HCT116 (cell line): ENCODE results near the gene SEZ6L2.

Experiments
- CEBPB ChIP-seq: IDR thresholded peaks from 2 replicates; pipeline ENCODE4 v1.6.1; 2012; ENCODE audit warnings: low read depth
- EGR1 ChIP-seq: IDR thresholded peaks from 2 replicates; pipeline ENCODE4 v1.6.1; 2012; ENCODE audit warnings: low read depth
- EZH2 ChIP-seq: fragments of 200-600 bp; sonication (generic); IDR thresholded peaks from 2 replicates; pipeline ENCODE4 v1.6.1; 2017; ENCODE audit warnings: antibody characterized with exemption, mixed run types
- EZH2phosphoT487 ChIP-seq: fragments of 200-600 bp; IDR thresholded peaks from 2 replicates; pipeline ENCODE4 v1.6.1; 2018; ENCODE audit warnings: antibody characterized with exemption, borderline replicate concordance
- FOSL1 ChIP-seq: IDR thresholded peaks from 2 replicates; pipeline ENCODE4 v1.6.1; 2012; ENCODE audit warnings: low read depth
- POLR2A ChIP-seq: IDR thresholded peaks from 2 replicates; pipeline ENCODE4 v1.7.0; 2011; ENCODE audit warnings: borderline replicate concordance; ENCODE audit not compliant: insufficient read depth, insufficient read length; ENCODE audit errors: extremely low read depth
- RAD21 ChIP-seq: IDR thresholded peaks from 2 replicates; pipeline ENCODE4 v1.6.1; 2012; ENCODE audit warnings: low read depth, mild to moderate bottlenecking
- REST ChIP-seq: IDR thresholded peaks from 2 replicates; pipeline ENCODE4 v1.6.1; 2012; ENCODE audit warnings: low read depth
- SIN3A ChIP-seq: IDR thresholded peaks from 2 replicates; pipeline ENCODE4 v1.6.1; 2012; ENCODE audit warnings: low read depth
- SRF ChIP-seq: IDR thresholded peaks from 2 replicates; pipeline ENCODE4 v1.6.1; 2012; ENCODE audit warnings: low read depth
- YY1 ChIP-seq: IDR thresholded peaks from 2 replicates; pipeline ENCODE4 v1.6.1; 2011; ENCODE audit warnings: low read length, low read depth, moderate library complexity, mild to moderate bottlenecking; ENCODE audit not compliant: insufficient replicate concordance; ENCODE audit errors: extremely low read depth
- ZFX ChIP-seq: fragments of 450-650 bp; IDR thresholded peaks from 2 replicates; pipeline ENCODE4 v1.6.1; 2017
- TF ChIP-seq, protein P1 (sequence below): IDR thresholded peaks from 2 replicates; pipeline ENCODE4 v1.6.1; 2012
- TF ChIP-seq, protein P2 (sequence below), 3 experiments: fragments of 200-600 bp in 1 of 3; sonication (generic) in 1 of 3; IDR thresholded peaks in 2 of 3; conservative IDR thresholded peaks in 1 of 3; 2 replicates each; pipeline ENCODE4 v1.5.1; 2012 to 2017; ENCODE audit warnings: low read depth in 2 of 3, low read length in 2 of 3, antibody characterized with exemption in 1 of 3, borderline replicate concordance in 1 of 3, control low read depth in 1 of 3, mild to moderate bottlenecking in 1 of 3, mixed read lengths in 1 of 3, mixed run types in 1 of 3, moderate library complexity in 1 of 3; ENCODE audit not compliant: insufficient read depth in 1 of 3

GRCh38 chr16:29891525-29892457 lies 7.6 kb downstream of the SEZ6L2 start:
- TF ChIP-seq, protein P1, sequence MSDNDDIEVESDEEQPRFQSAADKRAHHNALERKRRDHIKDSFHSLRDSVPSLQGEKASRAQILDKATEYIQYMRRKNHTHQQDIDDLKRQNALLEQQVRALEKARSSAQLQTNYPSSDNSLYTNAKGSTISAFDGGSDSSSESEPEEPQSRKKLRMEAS: no peak
- TF ChIP-seq EZH2: no peak
- TF ChIP-seq, protein P2, sequence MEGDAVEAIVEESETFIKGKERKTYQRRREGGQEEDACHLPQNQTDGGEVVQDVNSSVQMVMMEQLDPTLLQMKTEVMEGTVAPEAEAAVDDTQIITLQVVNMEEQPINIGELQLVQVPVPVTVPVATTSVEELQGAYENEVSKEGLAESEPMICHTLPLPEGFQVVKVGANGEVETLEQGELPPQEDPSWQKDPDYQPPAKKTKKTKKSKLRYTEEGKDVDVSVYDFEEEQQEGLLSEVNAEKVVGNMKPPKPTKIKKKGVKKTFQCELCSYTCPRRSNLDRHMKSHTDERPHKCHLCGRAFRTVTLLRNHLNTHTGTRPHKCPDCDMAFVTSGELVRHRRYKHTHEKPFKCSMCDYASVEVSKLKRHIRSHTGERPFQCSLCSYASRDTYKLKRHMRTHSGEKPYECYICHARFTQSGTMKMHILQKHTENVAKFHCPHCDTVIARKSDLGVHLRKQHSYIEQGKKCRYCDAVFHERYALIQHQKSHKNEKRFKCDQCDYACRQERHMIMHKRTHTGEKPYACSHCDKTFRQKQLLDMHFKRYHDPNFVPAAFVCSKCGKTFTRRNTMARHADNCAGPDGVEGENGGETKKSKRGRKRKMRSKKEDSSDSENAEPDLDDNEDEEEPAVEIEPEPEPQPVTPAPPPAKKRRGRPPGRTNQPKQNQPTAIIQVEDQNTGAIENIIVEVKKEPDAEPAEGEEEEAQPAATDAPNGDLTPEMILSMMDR (IDR thresholded peaks at IDR 0.05 in 2 of 3, conservative IDR thresholded peaks at IDR 0.05 in 1 of 3; ENCODE audit: borderline replicate concordance in 1 of 3, insufficient read depth in 1 of 3, low read depth in 2 of 3, low read length in 2 of 3): no peak
- no peak for TF ChIP-seq SIN3A
- TF ChIP-seq EGR1: no peak
- no peak for TF ChIP-seq REST
- TF ChIP-seq YY1: no peak
- no peak for TF ChIP-seq POLR2A
- TF ChIP-seq RAD21: no peak
- no peak for TF ChIP-seq CEBPB
- TF ChIP-seq ZFX: no peak
- TF ChIP-seq SRF: no peak
- no peak for TF ChIP-seq FOSL1
- no peak for TF ChIP-seq EZH2phosphoT487
